RWPE1 (cell line): Measurements from ENCODE around the gene ATP2C1.

Source experiments
- CTCF ChIA-PET: fragments of 350-600 bp; sonication (Branson Sonifier 250); formaldehyde crosslinking; extraction: SDS; loops from one replicate; lab custom pipeline; 2021; lab: Yijun Ruan, JAX
- POLR2A ChIA-PET: fragments of 400-600 bp; formaldehyde crosslinking; extraction: SDS; loops from one replicate; lab custom pipeline; 2020; ENCODE audit warnings: antibody characterized with exemption; ENCODE audit not compliant: low non-redundant PET; lab: Yijun Ruan, JAX
- DNase-seq: peaks from one replicate; pipeline ENCODE4 v3.0.0; 2012; ENCODE audit warnings: low spot score
- H3K27ac ChIP-seq: fragments of 450-650 bp; 2 replicates; pipeline ENCODE4 v1.5.1; 2017
- TF ChIP-seq, protein P1 (sequence below): fragments of 450-650 bp; conservative IDR thresholded peaks from 2 replicates; pipeline ENCODE4 v1.5.1; 2017; ENCODE audit warnings: low read depth, mild to moderate bottlenecking

The ATP2C1 gene

DNA sequence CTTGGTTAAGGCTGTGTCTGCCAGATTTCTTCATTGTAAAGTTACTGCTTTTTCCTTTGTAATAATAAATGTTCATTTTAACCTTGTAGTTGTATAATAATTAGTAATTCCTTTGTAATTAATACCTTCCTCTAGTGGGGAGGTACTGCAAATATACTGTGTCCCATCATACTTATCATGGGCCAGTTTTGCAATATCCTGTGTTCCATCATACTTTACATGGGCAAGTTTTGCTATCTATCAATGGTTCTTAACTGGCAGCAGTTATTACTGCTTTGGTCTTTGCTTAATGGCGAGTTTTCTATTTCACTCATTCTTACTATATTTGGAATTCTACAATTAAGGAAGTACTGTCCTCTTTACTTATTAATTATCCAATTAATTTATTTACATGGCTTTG lies 10.6 kb downstream of the ATP2C1 start:
- no peak for DNase-seq
- TF ChIP-seq, protein P1, sequence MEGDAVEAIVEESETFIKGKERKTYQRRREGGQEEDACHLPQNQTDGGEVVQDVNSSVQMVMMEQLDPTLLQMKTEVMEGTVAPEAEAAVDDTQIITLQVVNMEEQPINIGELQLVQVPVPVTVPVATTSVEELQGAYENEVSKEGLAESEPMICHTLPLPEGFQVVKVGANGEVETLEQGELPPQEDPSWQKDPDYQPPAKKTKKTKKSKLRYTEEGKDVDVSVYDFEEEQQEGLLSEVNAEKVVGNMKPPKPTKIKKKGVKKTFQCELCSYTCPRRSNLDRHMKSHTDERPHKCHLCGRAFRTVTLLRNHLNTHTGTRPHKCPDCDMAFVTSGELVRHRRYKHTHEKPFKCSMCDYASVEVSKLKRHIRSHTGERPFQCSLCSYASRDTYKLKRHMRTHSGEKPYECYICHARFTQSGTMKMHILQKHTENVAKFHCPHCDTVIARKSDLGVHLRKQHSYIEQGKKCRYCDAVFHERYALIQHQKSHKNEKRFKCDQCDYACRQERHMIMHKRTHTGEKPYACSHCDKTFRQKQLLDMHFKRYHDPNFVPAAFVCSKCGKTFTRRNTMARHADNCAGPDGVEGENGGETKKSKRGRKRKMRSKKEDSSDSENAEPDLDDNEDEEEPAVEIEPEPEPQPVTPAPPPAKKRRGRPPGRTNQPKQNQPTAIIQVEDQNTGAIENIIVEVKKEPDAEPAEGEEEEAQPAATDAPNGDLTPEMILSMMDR: no peak
- ChIA-PET CTCF (interaction anchor here (0.6 kb wide), 2 partner anchors 38 to 103 kb away, joined by 3 read pairs; no protein-coding TSS in a partner anchor), POLR2A (no interaction called here)
- no peak overlapping the region for H3K27ac ChIP-seq

DNA sequence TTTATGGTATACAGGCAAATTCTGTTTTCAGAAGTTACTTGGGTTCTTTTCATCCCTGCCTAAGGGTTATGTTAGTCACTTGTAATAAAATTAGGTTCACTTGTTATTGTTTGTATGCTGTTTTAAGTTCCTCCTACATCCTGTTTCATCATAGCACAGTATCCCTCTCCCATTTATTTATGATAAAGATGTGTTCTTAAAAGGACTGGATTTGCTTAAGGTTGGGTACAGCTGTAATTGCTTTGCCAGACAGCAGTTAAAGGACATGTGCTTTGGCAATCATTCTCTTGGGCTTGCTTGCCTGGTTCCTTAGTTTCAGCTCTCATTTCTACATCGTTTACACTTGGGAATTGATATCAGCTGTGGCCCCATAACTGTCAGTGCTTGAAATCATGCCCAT lies 11.7 kb downstream of the ATP2C1 start:
- DNase-seq: no peak
- POLR2A ChIA-PET: no interaction called here
- TF ChIP-seq, protein P1: no peak
- CTCF ChIA-PET: no interaction called here
- no peak overlapping the region for H3K27ac ChIP-seq

DNA sequence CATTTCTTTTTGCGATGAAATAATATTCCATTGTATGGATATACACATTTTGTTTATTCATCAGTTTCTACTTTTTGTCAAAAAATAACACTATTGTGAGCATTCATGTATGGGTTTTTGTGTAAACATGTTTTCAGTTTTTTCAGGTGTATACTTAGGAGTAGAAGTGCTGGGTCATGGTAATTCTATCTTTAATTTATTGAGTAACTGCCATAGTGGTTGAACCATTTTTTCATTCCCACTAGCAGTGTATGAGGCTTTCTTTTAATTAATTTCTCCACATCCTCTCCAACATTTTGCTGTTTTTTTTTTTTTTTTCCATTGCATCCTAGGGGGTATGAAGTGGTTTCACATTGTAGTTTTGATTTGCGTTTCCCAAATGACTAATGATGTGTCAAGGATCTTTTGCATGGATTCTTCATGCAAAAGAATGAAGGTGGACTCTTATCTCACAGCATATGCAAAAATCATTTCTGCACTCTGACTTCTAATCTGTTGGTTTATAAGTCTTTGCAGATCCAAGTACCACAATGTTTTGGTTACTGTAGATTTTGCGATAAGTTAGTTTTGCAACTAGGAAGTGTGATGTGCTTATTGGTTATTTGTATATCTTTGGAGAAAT lies 12.6 kb downstream of the ATP2C1 start:
- DNase-seq: no peak
- H3K27ac ChIP-seq: no peak overlapping the region
- POLR2A ChIA-PET: no interaction called here
- CTCF ChIA-PET: no interaction called here
- TF ChIP-seq, protein P1: no peak

DNA sequence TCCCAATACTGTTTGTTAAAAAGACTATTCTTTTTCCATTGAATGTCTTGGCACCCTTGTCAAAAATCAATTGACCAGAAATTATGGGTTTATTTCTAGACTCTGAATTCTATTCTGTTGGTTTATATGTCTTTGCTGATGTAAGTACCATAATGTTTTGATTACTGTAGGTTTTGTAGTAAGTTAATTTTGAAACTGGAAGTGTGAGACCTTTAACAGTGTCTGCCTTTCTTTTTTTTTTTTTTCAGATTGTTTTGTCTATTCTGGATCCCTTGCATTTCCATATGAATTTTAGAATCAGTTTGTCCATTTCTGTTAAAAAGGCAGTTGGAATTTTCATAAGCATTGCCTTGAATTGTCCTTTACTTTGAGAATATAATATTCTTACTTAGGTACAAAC lies 13.6 kb downstream of the ATP2C1 start:
- H3K27ac ChIP-seq: no peak overlapping the region
- ChIA-PET CTCF (no interaction called here), POLR2A (no interaction called here)
- DNase-seq: no peak
- TF ChIP-seq, protein P1: no peak

DNA sequence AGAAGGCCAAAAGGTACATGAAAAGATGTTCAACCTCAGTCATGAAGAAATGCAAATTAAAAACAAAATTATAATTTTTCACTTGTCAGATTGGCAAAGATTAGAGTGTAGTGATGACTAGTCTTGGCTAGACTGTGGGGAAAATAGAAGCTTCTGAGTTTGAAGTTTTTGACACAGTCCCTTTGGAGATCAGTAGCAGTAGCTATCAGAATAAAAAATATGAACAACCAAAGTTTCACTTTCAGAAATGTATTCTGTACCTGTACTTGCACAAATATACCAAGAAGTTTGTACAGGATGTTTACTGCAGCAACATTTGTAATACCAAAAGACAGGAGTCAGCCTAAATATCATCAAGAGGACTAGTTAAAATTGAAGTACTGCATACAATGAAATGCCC lies 14.1 kb downstream of the ATP2C1 start:
- TF ChIP-seq, protein P1: no peak
- CTCF ChIA-PET: no interaction called here
- POLR2A ChIA-PET: no interaction called here

DNA sequence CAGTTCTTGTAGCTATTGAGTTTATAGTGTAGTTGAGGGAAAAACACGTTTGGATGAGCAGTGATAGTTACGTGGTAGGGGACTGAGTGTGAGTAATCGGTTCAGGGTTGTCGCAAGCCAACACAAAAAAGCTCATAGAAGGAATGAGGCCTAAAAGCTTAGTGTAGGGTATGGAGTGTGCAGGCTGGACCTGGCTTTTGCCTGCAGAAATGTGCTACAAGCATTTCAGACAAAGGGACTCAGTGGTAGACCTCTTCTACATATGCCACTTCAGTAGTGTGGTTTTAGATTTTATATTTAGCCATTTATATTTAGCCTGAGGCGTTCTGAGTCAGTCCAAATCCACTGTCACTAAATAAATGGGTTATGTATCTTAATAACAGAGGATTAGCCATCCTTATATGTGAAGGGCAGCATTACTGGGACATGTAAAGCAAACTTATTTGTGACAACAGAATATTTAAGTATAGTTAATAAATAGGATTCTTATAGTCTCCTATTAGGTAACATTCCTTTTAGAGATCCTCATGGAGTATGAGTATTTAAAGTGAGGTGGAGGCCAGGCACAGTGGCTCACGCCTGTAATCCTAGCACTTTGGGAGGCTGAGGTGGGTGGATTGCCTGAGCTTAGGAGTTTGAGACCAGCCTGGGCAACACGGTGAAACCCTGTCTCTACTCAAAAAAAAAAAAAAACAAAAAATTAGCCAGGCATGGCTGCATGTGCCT lies 21.8 kb downstream of the ATP2C1 start:
- no peak overlapping the region for H3K27ac ChIP-seq
- ChIA-PET CTCF (interaction anchor here (0.7 kb wide), 1 partner anchor 684 kb away, joined by 3 read pairs; no protein-coding TSS in a partner anchor), POLR2A (interaction anchor here (0.6 kb wide), 1 partner anchor 169 kb away, joined by 3 read pairs; the partner anchor contains the start of gene PIK3R4)
- no peak for DNase-seq
- TF ChIP-seq, protein P1: no peak

More for the DNA sequence above, 14.1 kb downstream of the ATP2C1 start:
- DNase-seq: no peak
- H3K27ac ChIP-seq: no peak overlapping the region
